IMR-90 (cell line): ENCODE measurements around the gene LMTK2. TPM values are rescaled to one million over a fixed set of nuclear protein-coding genes. Genes with fewer than 3 reads are reported as not detected.

ENCODE experiments used
- ATAC-seq: fragments of 200-7000 bp; cut with Tn5 transposase; 2 replicates; pipeline ENCODE4 v1.9.1; 2020; ENCODE audit warnings: low read depth, mild to moderate bottlenecking, moderate library complexity
- BruUV-seq: library from RNA; stranded (reverse); fragments of 400-500 nt; replicated peaks from 2 replicates; lab custom pipeline; 2021; lab: Mats Ljungman, UMichigan
- CTCF ChIA-PET: fragments of 300-600 bp; formaldehyde crosslinking; extraction: SDS; loops from one replicate; lab custom pipeline; 2021; ENCODE audit warnings: antibody characterized with exemption; lab: Yijun Ruan, JAX
- POLR2A ChIA-PET: fragments of 300-600 bp; sonication (Branson Sonifier 250); formaldehyde crosslinking; loops from one replicate; lab custom pipeline; 2022; ENCODE audit warnings: antibody characterized with exemption; ENCODE audit not compliant: unreplicated experiment; lab: Charles Lee
- DNase-seq: peaks from one replicate; pipeline ENCODE4 v3.0.0; 2013
- H2AFZ ChIP-seq: replicated peaks from 2 replicates; pipeline ENCODE3; 2013; ENCODE audit warnings: low read length, mild to moderate bottlenecking; ENCODE audit not compliant: poor library complexity
- H2AK5ac ChIP-seq: 2 replicates; pipeline ENCODE4 v1.6.1; 2013; ENCODE audit warnings: low read depth, low read length, inconsistent platforms
- H2AK9ac ChIP-seq: replicated peaks from 2 replicates; pipeline ENCODE3; 2013; ENCODE audit warnings: mild to moderate bottlenecking, low read depth, low read length, moderate library complexity; ENCODE audit not compliant: poor library complexity
- H2BK120ac ChIP-seq: 2 replicates; pipeline ENCODE4 v1.6.1; 2013; ENCODE audit warnings: low read depth, low read length, inconsistent platforms
- H2BK15ac ChIP-seq: 3 replicates; pipeline ENCODE4 v1.6.1; 2013; ENCODE audit warnings: low read depth, low read length, inconsistent platforms
- H2BK20ac ChIP-seq: 2 replicates; pipeline ENCODE4 v1.6.1; 2013; ENCODE audit warnings: low read depth, mild to moderate bottlenecking, inconsistent platforms, low read length, moderate library complexity
- H2BK5ac ChIP-seq: 2 replicates; pipeline ENCODE4 v1.6.1; 2013; ENCODE audit warnings: mild to moderate bottlenecking, low read depth, low read length, inconsistent platforms; ENCODE audit not compliant: poor library complexity, severe bottlenecking
- H3K14ac ChIP-seq: replicated peaks from 2 replicates; pipeline ENCODE4 v1.6.1; 2013; ENCODE audit warnings: low read depth, low read length, inconsistent platforms
- H3K18ac ChIP-seq: 2 replicates; pipeline ENCODE4 v1.6.1; 2013; ENCODE audit warnings: low read depth, low read length, control low read depth
- H3K23ac ChIP-seq: 2 replicates; pipeline ENCODE4 v1.6.1; 2013; ENCODE audit warnings: low read depth, low read length, inconsistent platforms
- H3K27ac ChIP-seq: 2 replicates; pipeline ENCODE4 v1.5.1; 2013; ENCODE audit warnings: mild to moderate bottlenecking, control low read depth, low read length; ENCODE audit not compliant: insufficient read depth
- H3K27me3 ChIP-seq: 2 replicates; pipeline ENCODE4 v1.6.1; 2013; ENCODE audit warnings: low read length; ENCODE audit not compliant: control insufficient read depth, insufficient read depth
- H3K36me3 ChIP-seq: 2 replicates; pipeline ENCODE4 v1.6.1; 2013; ENCODE audit warnings: low read length, mixed read lengths; ENCODE audit not compliant: control insufficient read depth, insufficient read depth
- H3K4ac ChIP-seq: 2 replicates; pipeline ENCODE4 v1.6.1; 2013; ENCODE audit warnings: low read depth, low read length, inconsistent platforms
- H3K4me1 ChIP-seq: 2 replicates; pipeline ENCODE4 v1.6.1; 2013; ENCODE audit warnings: low read length, mixed read lengths; ENCODE audit not compliant: control insufficient read depth, insufficient read depth
- H3K4me2 ChIP-seq: 2 replicates; pipeline ENCODE4 v1.6.1; 2013; ENCODE audit warnings: low read depth, mild to moderate bottlenecking, control low read depth, low read length, moderate library complexity
- H3K4me3 ChIP-seq: 2 replicates; pipeline ENCODE4 v1.5.1; 2013; ENCODE audit warnings: low read depth, mild to moderate bottlenecking, control low read depth, low read length, moderate library complexity; ENCODE audit not compliant: insufficient read depth
- H3K56ac ChIP-seq: 2 replicates; pipeline ENCODE4 v1.6.1; 2013; ENCODE audit warnings: low read length, inconsistent platforms; ENCODE audit not compliant: insufficient read depth; ENCODE audit errors: extremely low read depth
- H3K79me1 ChIP-seq, 2 experiments: 2 replicates each; pipeline ENCODE4 v1.6.1; 2013; ENCODE audit warnings: low read length in 2 of 2, inconsistent platforms in 1 of 2, low read depth in 1 of 2
- H3K9ac ChIP-seq: 2 replicates; pipeline ENCODE4 v1.6.1; 2013; ENCODE audit warnings: low read depth, low read length, control low read depth
- H3K9me1 ChIP-seq: 2 replicates; pipeline ENCODE4 v1.6.1; 2013; ENCODE audit warnings: low read length, inconsistent platforms; ENCODE audit not compliant: insufficient read depth
- H3K9me3 ChIP-seq: 2 replicates; pipeline ENCODE4 v1.6.1; 2013; ENCODE audit warnings: low read length; ENCODE audit not compliant: control insufficient read depth, insufficient read depth
- H4K20me1 ChIP-seq: 2 replicates; pipeline ENCODE4 v1.6.1; 2013; ENCODE audit warnings: low read length, inconsistent platforms; ENCODE audit not compliant: insufficient read depth
- H4K5ac ChIP-seq: 2 replicates; pipeline ENCODE4 v1.6.1; 2013; ENCODE audit warnings: mild to moderate bottlenecking, low read depth, low read length, control low read depth
- H4K8ac ChIP-seq, 2 experiments: 2 replicates each; pipeline ENCODE4 v1.6.1; 2013; ENCODE audit warnings: low read depth in 2 of 2, low read length in 2 of 2, control low read depth in 1 of 2, inconsistent platforms in 1 of 2
- H4K91ac ChIP-seq: 2 replicates; pipeline ENCODE4 v1.6.1; 2013; ENCODE audit warnings: low read depth, low read length, inconsistent platforms; ENCODE audit not compliant: insufficient read depth
- CEBPB ChIP-seq: IDR thresholded peaks from 2 replicates; pipeline ENCODE4 v1.6.1; 2012; ENCODE audit warnings: low read depth, low read length, improper control_type of control experiment
- WGBS, 2 experiments: methylation state at CpG; one replicate each; pipeline versions ENCODE4 v1.1.5 to v1.1.7; 2013; ENCODE audit warnings: missing lambda C conversion rate in 2 of 2; ENCODE audit not compliant: insufficient read length in 1 of 2; ENCODE audit errors: extremely low coverage in 2 of 2; 5-methylcytosine and 5-hydroxymethylcytosine counted together
- dilution Hi-C: fragments of 300-500 bp; cut with HindIII; formaldehyde crosslinking; loops from one replicate; pipeline ENCODE4 v1.14.3; 2018; ENCODE audit warnings: low sequenced_read_pairs; ENCODE audit not compliant: unreplicated experiment
- in situ Hi-C: fragments of 300-500 bp; cut with MboI; formaldehyde crosslinking; loops from 3 replicates; pipeline ENCODE4 v1.14.3; 2019; ENCODE audit warnings: low sequenced_read_pairs, inconsistent platforms, mixed read lengths
- intact Hi-C: fragments of 100-400 bp; cut with micrococcal nuclease; formaldehyde crosslinking; loops from 2 replicates; pipeline ENCODE4 v1.10.0; 2022
- polyA plus RNA-seq, 3 experiments: library from polyadenylated mRNA; depleted of rRNA; stranded (reverse); fragments of >200 nt; gene quantifications; 2 replicates each; pipeline ENCODE4 v1.2.3, GENCODE V29; 2012; ENCODE audit warnings: low replicate concordance in 1 of 3
- total RNA-seq: library from RNA; depleted of rRNA; stranded (reverse); fragments of >200 nt; gene quantifications from 2 replicates; pipeline ENCODE4 v1.2.3, GENCODE V29; 2012

The LMTK2 gene
- total and polyA plus RNA-seq, 2 of the 4 experiments (the other 2 are of a cell fraction): 4.4 to 5.0 TPM

- TF ChIP-seq CEBPB: no peak
- no peak overlapping the region for H2BK15ac ChIP-seq
- H3K27me3 ChIP-seq: no peaks in the 10 kb centered on the region
- dilution Hi-C loops (no loop called here), in situ Hi-C loops (no loop called here), intact Hi-C loops (no loop called here)
- H3K79me1 ChIP-seq: peaks cover 5 to 6% of the 10 kb centered on the region in 2 experiments
- H4K5ac ChIP-seq: no peak overlapping the region
- no peak overlapping the region for H3K14ac ChIP-seq
- DNase-seq (no peak), ATAC-seq (no peak)
- H4K91ac ChIP-seq: no peak overlapping the region
- H2BK20ac ChIP-seq: no peak overlapping the region
- BruUV-seq: no TSS peak
- no peak overlapping the region for H2AK9ac ChIP-seq
- POLR2A ChIA-PET: no interaction called here
- H2AK5ac ChIP-seq: no peak overlapping the region
- H3K9ac ChIP-seq: no peak overlapping the region
- H3K36me3 ChIP-seq: peaks cover 16% of the 10 kb centered on the region
- no peaks in the 10 kb centered on the region; the same call in 1 of the 2 replicates for H3K4me1 ChIP-seq
- H2BK120ac ChIP-seq: no peak overlapping the region
- H4K8ac ChIP-seq: no peak overlapping the region
- no peak overlapping the region for H3K27ac ChIP-seq
- no peak overlapping the region for H3K4me2 ChIP-seq
- H3K4ac ChIP-seq: no peak overlapping the region
- H3K9me1 ChIP-seq: peaks cover 5% of the 10 kb centered on the region; the same call in 1 of the 2 replicates
- H3K23ac ChIP-seq: no peak overlapping the region
- CTCF ChIA-PET: no interaction called here
- H3K18ac ChIP-seq: no peak overlapping the region
- no peak overlapping the region for H2BK5ac ChIP-seq
- H4K20me1 ChIP-seq: no peaks in the 10 kb centered on the region
- no peak overlapping the region for H2AFZ ChIP-seq
- no peak overlapping the region for H3K56ac ChIP-seq
- H3K4me3 ChIP-seq: no peak overlapping the region
- WGBS, 2 experiments: 87% methylated on average over 12 of the region's 28 CpGs; no CpG with 5 or more reads in 1 of the 2 experiments
- peaks cover 2% of the 10 kb centered on the region; the same call in 1 of the 2 replicates for H3K9me3 ChIP-seq
Observed at GRCh38 chr7:98203261-98203963, 96.8 kb downstream of the LMTK2 start.
